B cell (primary cell): ENCODE data around the gene GNAL.

Source experiments
- CTCF ChIP-seq: fragments of 200-600 bp; IDR thresholded peaks from one replicate; pipeline ENCODE4 v1.8.0; 2022; ENCODE audit warnings: antibody characterized with exemption, mild to moderate bottlenecking
- EZH2 ChIP-seq: IDR thresholded peaks from 2 replicates; pipeline ENCODE4 v1.6.1; 2012; ENCODE audit warnings: borderline replicate concordance, low read depth, mild to moderate bottlenecking, moderate library complexity, low read length; ENCODE audit not compliant: insufficient read depth, poor library complexity, severe bottlenecking

GRCh38 chr18:11666176-11666575, 22.9 kb upstream of the GNAL start:
- TF ChIP-seq CTCF (no peak), EZH2 (no peak)
